Activated T-helper 1 cell treated with anti-CD3 and anti-CD28 coated beads, Interleukin-12 subunit alpha, Interleukin-12 subunit beta, Interleukin-2, Interleukin-4 antibody, amounts not matched to agents 30 ng/mL and 10 ng/mL and 1 ng/mL, durations not matched to agents 14 hours and 24 hours and 36 hours (primary cell): ENCODE measurements around the gene CMTM1. TPM values are rescaled to one million over a fixed set of nuclear protein-coding genes. Genes with fewer than 3 reads are reported as not detected.
"Not testable (repeated sequence)": the region's sequence is repeated elsewhere in the genome, so short reads cannot be mapped to it uniquely, and the experiment has no call there.

Experiments
- DNase-seq: peaks from one replicate; pipeline ENCODE4 v3.0.0; 2021; ENCODE audit warnings: low spot score
- H3K27ac Mint-ChIP-seq: one replicate; pipeline ENCODE4 v1.8.0; 2021; ENCODE audit warnings: mild to moderate bottlenecking, mixed read lengths
- H3K27me3 Mint-ChIP-seq: one replicate; pipeline ENCODE4 v1.8.0; 2022; ENCODE audit warnings: mild to moderate bottlenecking, moderate library complexity, mixed read lengths; ENCODE audit not compliant: insufficient read depth
- H3K36me3 Mint-ChIP-seq: one replicate; pipeline ENCODE4 v1.8.0; 2021; ENCODE audit warnings: low read depth, mixed read lengths
- H3K4me1 Mint-ChIP-seq: one replicate; pipeline ENCODE4 v1.8.0; 2021; ENCODE audit warnings: low read depth, mixed read lengths
- H3K4me3 Mint-ChIP-seq: one replicate; pipeline ENCODE4 v1.8.0; 2021; ENCODE audit warnings: mild to moderate bottlenecking, moderate library complexity, mixed read lengths
- H3K9me3 Mint-ChIP-seq: one replicate; pipeline ENCODE4 v1.8.0; 2021; ENCODE audit warnings: mixed read lengths
- intact Hi-C: fragments of 100-400 bp; cut with micrococcal nuclease; formaldehyde crosslinking; loops from one replicate; pipeline ENCODE4 v1.15.1; 2024
- total RNA-seq: library from RNA; stranded (reverse); gene quantifications from 2 replicates; pipeline ENCODE4 v1.2.3, GENCODE V29; 2022

CMTM1 gene
- total RNA-seq, 1 donor from 2014 or later = 13.9 TPM

- Mint-ChIP-seq H3K27ac (peak overlapping the region; percentile 49), H3K4me3 (peak overlapping the region; percentile 99), H3K36me3 (peaks cover 50% of the 10 kb centered on the region), H3K4me1 (peaks cover 82% of the 10 kb centered on the region), H3K9me3 (no peaks in the 10 kb centered on the region), H3K27me3 (peaks cover 2% of the 10 kb centered on the region)
- DNase-seq = no peak
- intact Hi-C loops = loop anchor here (5.0 kb wide), 1 partner anchor 318 kb away; no protein-coding TSS in a partner anchor
Measured at GRCh38 chr16:66554495-66554894, 11.7 kb upstream of the CMTM1 start.

GRCh38 chr16:66560107-66560506 is 6.1 kb upstream of the CMTM1 start:
- peaks cover 65% of the 10 kb centered on the region for H3K36me3 Mint-ChIP-seq
- DNase-seq = no peak
- peak overlapping the region; percentile 21 for H3K4me3 Mint-ChIP-seq
- peaks cover 92% of the 10 kb centered on the region for H3K4me1 Mint-ChIP-seq
- peak overlapping the region; percentile 79 for H3K27ac Mint-ChIP-seq
- intact Hi-C loops = no loop called here
- no peaks in the 10 kb centered on the region for H3K27me3 Mint-ChIP-seq
- no peaks in the 10 kb centered on the region for H3K9me3 Mint-ChIP-seq

- intact Hi-C loops = loop anchor here (1.0 kb wide), 1 partner anchor 47 kb away; no protein-coding TSS in a partner anchor
- H3K27me3 Mint-ChIP-seq = no peaks in the 10 kb centered on the region
- H3K36me3 Mint-ChIP-seq = peaks cover 59% of the 10 kb centered on the region
- H3K4me1 Mint-ChIP-seq = peaks cover 82% of the 10 kb centered on the region
- H3K27ac Mint-ChIP-seq = peak overlapping the region; percentile 84
- DNase-seq = no peak
- H3K9me3 Mint-ChIP-seq = no peaks in the 10 kb centered on the region
- peak overlapping the region; percentile 50 for H3K4me3 Mint-ChIP-seq
Measured at GRCh38 chr16:66561381-66562080, 4.7 kb upstream of the CMTM1 start.

GRCh38 chr16:66562409-66562808 is 3.8 kb upstream of the CMTM1 start:
- Mint-ChIP-seq H3K4me3 (no peak overlapping the region), H3K36me3 (peaks cover 65% of the 10 kb centered on the region), H3K4me1 (peaks cover 78% of the 10 kb centered on the region), H3K9me3 (peaks cover 3% of the 10 kb centered on the region), H3K27me3 (no peaks in the 10 kb centered on the region), H3K27ac (no peak overlapping the region)
- no peak for DNase-seq
- intact Hi-C loops = no loop called here

GRCh38 chr16:66562986-66563385 is 3.3 kb upstream of the CMTM1 start:
- Mint-ChIP-seq H3K4me1 (peaks cover 77% of the 10 kb centered on the region), H3K36me3 (peaks cover 68% of the 10 kb centered on the region), H3K27ac (peak overlapping the region; percentile 42), H3K4me3 (peak overlapping the region; percentile 21), H3K27me3 (no peaks in the 10 kb centered on the region), H3K9me3 (peaks cover 3% of the 10 kb centered on the region)
- intact Hi-C loops = loop anchor here (1.0 kb wide), 1 partner anchor 11 kb away; the partner anchor contains the start of gene CKLF
- no peak for DNase-seq

GRCh38 chr16:66563574-66564334 is 2.5 kb upstream of the CMTM1 start:
- Mint-ChIP-seq H3K4me1 (peaks cover 69% of the 10 kb centered on the region), H3K4me3 (no peak overlapping the region), H3K27me3 (no peaks in the 10 kb centered on the region), H3K36me3 (peaks cover 62% of the 10 kb centered on the region), H3K9me3 (peaks cover 3% of the 10 kb centered on the region), H3K27ac (peak overlapping the region; percentile 70)
- no peak for DNase-seq
- intact Hi-C loops = loop anchor here (1.0 to 2.0 kb wide), 6 partner anchors 11 to 46 kb away; partner anchors contain the start of genes CKLF and CMTM3

- H3K9me3 Mint-ChIP-seq, intact Hi-C loops, DNase-seq, H3K27me3 Mint-ChIP-seq, H3K4me3 Mint-ChIP-seq: not testable (repeated sequence)
- peak overlapping the region; percentile 18 for H3K27ac Mint-ChIP-seq
- H3K36me3 Mint-ChIP-seq = peaks cover 60% of the 10 kb centered on the region
- peaks cover 54% of the 10 kb centered on the region for H3K4me1 Mint-ChIP-seq
Measured at GRCh38 chr16:66567270-66567669, 1.0 kb downstream of the CMTM1 start.

GRCh38 chr16:66568355-66568754 is 2.1 kb downstream of the CMTM1 start:
- intact Hi-C loops = no loop called here
- peaks cover 56% of the 10 kb centered on the region for H3K36me3 Mint-ChIP-seq
- DNase-seq = no peak
- H3K4me3 Mint-ChIP-seq = no peak overlapping the region
- H3K27me3 Mint-ChIP-seq = no peaks in the 10 kb centered on the region
- H3K27ac Mint-ChIP-seq = no peak overlapping the region
- peaks cover 47% of the 10 kb centered on the region for H3K4me1 Mint-ChIP-seq
- H3K9me3 Mint-ChIP-seq = peaks cover 3% of the 10 kb centered on the region

- intact Hi-C loops = no loop called here
- no peak overlapping the region for H3K4me3 Mint-ChIP-seq
- peaks cover 39% of the 10 kb centered on the region for H3K4me1 Mint-ChIP-seq
- peaks cover 52% of the 10 kb centered on the region for H3K36me3 Mint-ChIP-seq
- H3K9me3 Mint-ChIP-seq = peaks cover 3% of the 10 kb centered on the region
- no peak overlapping the region for H3K27ac Mint-ChIP-seq
- no peaks in the 10 kb centered on the region for H3K27me3 Mint-ChIP-seq
- no peak for DNase-seq
Measured at GRCh38 chr16:66569131-66569530, 2.9 kb downstream of the CMTM1 start.

GRCh38 chr16:66569827-66570405 is 3.7 kb downstream of the CMTM1 start:
- no peak for DNase-seq
- Mint-ChIP-seq H3K9me3 (peaks cover 3% of the 10 kb centered on the region), H3K27ac (no peak overlapping the region), H3K36me3 (peaks cover 56% of the 10 kb centered on the region), H3K4me1 (peaks cover 35% of the 10 kb centered on the region), H3K4me3 (no peak overlapping the region), H3K27me3 (no peaks in the 10 kb centered on the region)
- intact Hi-C loops = no loop called here

GRCh38 chr16:66572356-66572755 is 6.1 kb downstream of the CMTM1 start:
- Mint-ChIP-seq H3K27me3 (peaks cover 6% of the 10 kb centered on the region), H3K4me3 (no peak overlapping the region), H3K36me3 (peaks cover 46% of the 10 kb centered on the region), H3K9me3 (peaks cover 1% of the 10 kb centered on the region), H3K4me1 (peaks cover 27% of the 10 kb centered on the region), H3K27ac (peak overlapping the region; percentile 2)
- intact Hi-C loops = no loop called here
- DNase-seq = no peak

GRCh38 chr16:66574081-66574480 is 7.8 kb downstream of the CMTM1 start:
- Mint-ChIP-seq H3K4me3 (no peak overlapping the region), H3K9me3 (no peaks in the 10 kb centered on the region), H3K27me3 (peaks cover 23% of the 10 kb centered on the region), H3K27ac (no peak overlapping the region), H3K4me1 (peaks cover 21% of the 10 kb centered on the region), H3K36me3 (peaks cover 49% of the 10 kb centered on the region)
- intact Hi-C loops = no loop called here
- DNase-seq = no peak

- Mint-ChIP-seq H3K4me3 (no peak overlapping the region), H3K36me3 (peaks cover 46% of the 10 kb centered on the region), H3K27ac (no peak overlapping the region), H3K4me1 (peaks cover 17% of the 10 kb centered on the region), H3K9me3 (no peaks in the 10 kb centered on the region), H3K27me3 (peaks cover 25% of the 10 kb centered on the region)
- no peak for DNase-seq
- intact Hi-C loops = no loop called here
Measured at GRCh38 chr16:66574531-66574930, 8.3 kb downstream of the CMTM1 start.
